GM19239 (cell line): Measurements from ENCODE around the gene DLX1.
"Not testable (repeated sequence)": the region's sequence is repeated elsewhere in the genome, so short reads cannot be mapped to it uniquely, and the experiment has no call there.

Source experiments
- DNase-seq: peaks from one replicate; pipeline ENCODE4 v3.0.0; 2011; ENCODE audit warnings: low spot score; ENCODE audit not compliant: insufficient read length
- FAIRE-seq: peaks from 2 replicates; lab custom pipeline; 2011; peaks lifted over from hg19 to GRCh38; lab: Jason Lieb, UNC

The DLX1 gene

GRCh38 chr2:172085460-172086159 is at the start of gene DLX1:
Gene DLX1, plus strand, starts transcription at chr2:172085507. Its CDS starts 171 bp downstream, at chr2:172085678.
- DNase-seq (no peak), FAIRE-seq (no peak)

DNA sequence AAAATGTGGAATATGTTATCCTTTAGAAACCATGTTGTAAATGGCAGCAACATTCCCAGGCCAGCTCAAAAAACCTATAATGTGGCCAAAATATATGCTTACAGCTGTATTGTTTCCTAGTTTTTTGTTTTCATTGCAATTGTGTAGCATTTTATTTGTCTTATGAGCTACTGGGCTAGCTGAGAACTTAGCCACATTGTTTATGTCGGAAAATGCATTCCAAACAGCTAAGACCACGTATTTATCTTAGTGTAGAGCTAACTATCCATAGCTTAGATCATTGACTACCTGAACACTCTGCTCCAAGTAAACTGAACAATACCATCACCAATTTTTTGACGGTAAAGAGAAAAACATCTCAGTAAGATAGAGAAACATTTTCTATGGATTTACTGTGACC is 47.2 kb upstream of the DLX1 start:
- FAIRE-seq (no peak), DNase-seq (no peak)

DNA sequence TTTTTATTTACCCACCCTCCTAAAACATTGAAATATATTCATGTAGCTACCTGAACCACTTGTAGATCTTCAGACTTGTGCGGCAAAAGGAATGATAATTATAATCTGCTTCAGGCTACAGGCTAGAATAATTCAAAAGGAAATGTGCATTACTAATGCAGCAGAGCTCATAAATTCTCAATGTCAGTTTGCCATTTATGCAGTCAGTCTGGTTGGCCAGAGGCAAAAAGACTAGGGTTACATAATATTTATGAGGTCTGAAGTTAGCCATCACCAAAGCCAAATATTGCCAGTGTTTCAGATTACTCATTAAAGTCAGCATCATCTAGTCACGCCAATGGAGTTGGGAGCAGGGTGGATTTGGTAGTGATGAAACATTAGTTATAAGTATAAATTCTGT is 46.7 kb upstream of the DLX1 start:
- FAIRE-seq: no peak
- no peak for DNase-seq

GRCh38 chr2:172039011-172039704 is 46.1 kb upstream of the DLX1 start:
- no peak for DNase-seq
- FAIRE-seq: no peak

GRCh38 chr2:172040311-172040710 is 45.0 kb upstream of the DLX1 start:
- FAIRE-seq (no peak), DNase-seq (no peak)

GRCh38 chr2:172046080-172046678 is 39.1 kb upstream of the DLX1 start:
- no peak for DNase-seq
- no peak for FAIRE-seq

- no peak for FAIRE-seq
- DNase-seq: no peak
Observed at GRCh38 chr2:172046866-172047565, 38.3 kb upstream of the DLX1 start.

- no peak for DNase-seq
- FAIRE-seq: peak; percentile 39
Observed at GRCh38 chr2:172047566-172048507, 37.5 kb upstream of the DLX1 start.

DNA sequence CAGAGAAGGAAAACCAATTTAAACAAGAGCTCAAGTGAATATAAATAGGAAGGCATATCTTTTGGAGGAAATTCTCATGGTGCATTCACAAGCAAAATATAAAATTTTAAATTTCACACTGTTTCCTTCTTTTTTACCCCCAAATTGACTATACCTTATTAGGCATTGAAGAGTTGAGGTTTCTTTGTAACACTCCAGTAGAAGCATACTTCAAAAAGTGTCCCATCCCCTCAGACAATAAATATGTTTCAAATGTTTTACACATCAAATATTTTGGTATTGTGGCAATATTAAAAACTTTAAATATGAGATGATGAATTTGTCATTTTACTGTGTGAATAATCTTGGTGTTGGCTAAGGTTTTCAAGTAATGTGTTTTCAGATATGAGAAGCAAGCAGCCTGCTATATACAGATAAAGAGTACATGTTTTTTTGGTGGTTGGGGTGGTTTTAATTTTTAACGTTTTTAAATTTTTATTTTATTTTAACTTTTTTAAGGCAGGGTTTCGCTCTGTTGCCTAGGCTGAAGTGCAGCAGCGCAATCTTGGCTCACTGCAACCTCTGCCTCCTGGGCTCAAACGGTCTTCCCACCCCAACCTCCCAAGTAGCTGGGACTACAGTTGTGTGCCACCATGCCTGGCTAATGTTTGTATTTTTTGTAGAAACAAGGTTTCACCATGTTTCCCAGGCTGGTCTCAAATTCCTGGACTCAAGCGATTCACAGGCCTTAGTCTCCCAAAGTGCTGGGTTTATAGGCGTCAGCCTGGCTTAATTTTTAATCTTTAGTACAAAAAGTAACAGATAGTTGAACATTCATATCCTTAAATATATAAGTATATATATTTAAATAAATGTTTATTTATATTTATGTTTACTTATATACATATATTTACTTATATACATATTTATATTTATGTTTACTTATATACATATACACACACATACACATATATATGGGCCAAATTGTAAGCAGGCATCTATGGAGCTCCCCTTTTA is 36.5 kb upstream of the DLX1 start:
- DNase-seq (no peak), FAIRE-seq (peak; percentile 35)

DNA sequence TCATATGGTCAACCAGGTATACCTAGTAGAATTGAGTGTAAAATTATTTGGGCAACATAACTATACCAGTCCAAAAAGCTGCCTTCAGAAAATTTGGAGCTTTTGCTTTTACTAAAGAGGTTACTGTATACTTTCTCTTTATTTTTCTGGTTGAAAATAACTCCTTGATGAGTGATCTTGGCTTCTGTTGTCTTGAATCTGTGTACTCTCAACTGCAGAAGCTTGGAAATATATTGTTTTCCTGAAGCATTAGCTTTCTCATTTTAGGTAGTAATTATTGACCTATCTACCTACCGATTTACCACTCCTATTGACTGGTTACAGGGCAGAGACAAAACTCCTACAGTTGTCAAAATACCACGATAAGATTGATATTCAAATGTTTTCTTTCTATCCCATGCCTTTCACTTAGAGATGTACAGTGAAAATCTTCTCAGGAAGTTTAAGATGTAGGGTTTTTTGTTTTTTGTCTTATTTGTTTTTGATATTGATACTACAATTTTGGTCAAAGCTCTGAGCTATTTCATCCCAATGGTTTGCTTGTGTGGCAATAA is 35.7 kb upstream of the DLX1 start:
- no peak for FAIRE-seq
- DNase-seq: no peak

DNA sequence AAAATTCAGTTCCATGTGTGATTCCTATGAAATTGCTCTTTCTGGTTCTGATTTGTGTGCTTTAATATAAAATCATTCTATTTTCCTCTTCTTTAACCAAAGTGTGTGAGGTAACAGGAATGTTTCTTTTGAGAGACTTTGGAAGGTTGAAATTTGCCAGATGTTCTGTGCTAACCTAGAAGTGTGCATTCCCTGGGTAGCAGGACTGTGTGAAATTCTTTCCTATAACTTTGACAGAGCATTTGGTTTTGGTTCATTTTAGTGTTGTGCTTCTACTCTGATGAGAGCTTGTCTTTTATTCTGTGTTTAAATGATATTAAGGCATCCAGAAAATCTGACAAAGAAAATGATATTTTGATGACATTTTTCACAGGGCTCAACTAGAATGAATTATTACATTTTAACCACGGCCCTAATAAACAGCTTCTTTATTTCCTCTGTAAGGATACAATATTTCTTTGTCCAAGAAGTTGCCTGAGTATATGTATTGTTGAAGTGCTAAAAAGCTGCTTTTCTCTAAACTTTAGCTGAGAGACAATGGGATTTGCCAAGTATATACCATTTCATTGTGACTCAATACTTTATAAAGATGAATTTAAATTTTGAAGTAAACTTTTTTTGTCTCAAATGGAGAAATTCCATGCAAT is 34.7 kb upstream of the DLX1 start:
- FAIRE-seq: no peak

GRCh38 chr2:172052000-172052983 is 33.0 kb upstream of the DLX1 start:
- no peak for FAIRE-seq
- DNase-seq: no peak

More for the DNA sequence above, 34.7 kb upstream of the DLX1 start:
- DNase-seq: no peak

GRCh38 chr2:172053486-172053885 is 31.8 kb upstream of the DLX1 start:
- no peak for FAIRE-seq

DNA sequence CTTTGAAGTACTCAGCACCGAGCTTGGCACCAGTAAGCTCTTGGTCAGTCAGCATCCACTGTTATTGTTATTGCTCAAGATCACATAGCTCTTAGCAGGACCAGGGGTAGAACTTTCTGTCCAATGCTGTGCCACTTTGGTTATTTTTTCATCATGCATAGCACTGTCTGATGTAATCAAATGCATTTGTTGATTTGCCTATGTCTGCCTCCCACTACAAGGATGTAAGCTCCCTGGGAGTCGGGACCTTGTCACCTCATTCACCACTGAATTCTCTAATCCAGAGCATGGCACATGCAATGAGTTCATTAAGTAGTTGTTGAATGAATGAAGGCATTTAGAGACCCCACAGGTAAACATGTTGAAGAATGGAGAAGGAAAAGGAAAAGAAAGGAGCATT is 29.0 kb upstream of the DLX1 start:
- DNase-seq (no peak), FAIRE-seq (no peak)

More at GRCh38 chr2:172053486-172053885, 31.8 kb upstream of the DLX1 start:
- no peak for DNase-seq

DNA sequence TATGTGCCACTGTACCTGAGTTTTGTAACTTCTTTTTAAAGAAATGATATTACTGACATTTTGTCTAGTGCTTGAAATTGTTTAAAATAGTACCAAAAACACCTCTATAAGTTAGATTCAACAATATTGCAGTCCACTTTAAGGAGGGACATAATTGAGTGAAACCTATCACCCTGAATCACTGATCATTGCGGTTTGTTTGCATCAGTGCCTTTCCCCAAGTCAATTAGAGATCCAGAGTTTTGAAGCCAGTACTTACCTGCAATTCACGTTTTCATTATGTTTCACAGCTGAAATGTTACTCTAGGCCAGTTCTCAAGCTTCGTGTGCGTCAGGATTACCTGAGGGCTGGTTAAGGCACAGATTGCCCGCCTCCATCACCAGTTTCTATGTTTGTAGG is 26.6 kb upstream of the DLX1 start:
- FAIRE-seq (no peak), DNase-seq (no peak)

- not testable (repeated sequence) for DNase-seq, FAIRE-seq
Observed at GRCh38 chr2:172060118-172060517, 25.2 kb upstream of the DLX1 start.
